Activated gamma-delta T cell (primary cell): ENCODE measurements around the gene RTN4.
"Not testable (repeated sequence)": the region's sequence is repeated elsewhere in the genome, so short reads cannot be mapped to it uniquely, and the experiment has no call there.

Source experiments
- DNase-seq: peaks from one replicate; lab custom pipeline; 2025; lab: John Stamatoyannopoulos, UW

Gene RTN4

GRCh38 chr2:55009277-55010060 is 40.8 kb downstream of the RTN4 start:
- no peak for DNase-seq

GRCh38 chr2:55006306-55006705 is 43.9 kb downstream of the RTN4 start:
- no peak for DNase-seq

GRCh38 chr2:55003706-55004639 is 46.3 kb downstream of the RTN4 start:
- no peak for DNase-seq

- DNase-seq = no peak
Measured at GRCh38 chr2:55001716-55002115, 48.5 kb downstream of the RTN4 start.

GRCh38 chr2:55000341-55000740 is 49.9 kb downstream of the RTN4 start:
- DNase-seq = no peak

GRCh38 chr2:54999182-54999581 is 51.1 kb downstream of the RTN4 start:
- DNase-seq = no peak

- no peak for DNase-seq
Measured at GRCh38 chr2:54997826-54998225, 52.4 kb downstream of the RTN4 start.

GRCh38 chr2:54995553-54995952 is 54.7 kb downstream of the RTN4 start:
- DNase-seq = no peak

- DNase-seq = not testable (repeated sequence)
Measured at GRCh38 chr2:54990694-54991093, 59.6 kb downstream of the RTN4 start.

GRCh38 chr2:54988612-54989011 is 61.6 kb downstream of the RTN4 start:
- no peak for DNase-seq

GRCh38 chr2:54986264-54986663 is 64.0 kb downstream of the RTN4 start:
- DNase-seq = no peak

- DNase-seq = no peak
Measured at GRCh38 chr2:54984476-54984875, 65.8 kb downstream of the RTN4 start.

- DNase-seq = no peak
Measured at GRCh38 chr2:54983345-54984220, 66.7 kb downstream of the RTN4 start.

- DNase-seq = no peak
Measured at GRCh38 chr2:54981385-54981784, 68.9 kb downstream of the RTN4 start.

- no peak for DNase-seq
Measured at GRCh38 chr2:54979321-54980044, 70.8 kb downstream of the RTN4 start.

- DNase-seq = no peak
Measured at GRCh38 chr2:54977149-54977548, 73.1 kb downstream of the RTN4 start.

- no peak for DNase-seq
Measured at GRCh38 chr2:54975598-54976492, 74.4 kb downstream of the RTN4 start.

GRCh38 chr2:54975175-54975574 is 75.1 kb downstream of the RTN4 start:
- DNase-seq = no peak

- DNase-seq = no peak
Measured at GRCh38 chr2:54969940-54970338, 80.3 kb downstream of the RTN4 start.

- no peak for DNase-seq
Measured at GRCh38 chr2:54969295-54969939, 80.8 kb downstream of the RTN4 start.
